Erythroblast (primary cell): ENCODE measurements around the gene MAGOHB.

Source experiments
- GATA1 ChIP-seq: IDR thresholded peaks from 2 replicates; pipeline ENCODE4 v1.6.1; 2011; ENCODE audit warnings: low read depth, mild to moderate bottlenecking, control low read depth, low read length, moderate library complexity
- POLR2A ChIP-seq: IDR thresholded peaks from 2 replicates; pipeline ENCODE4 v1.6.1; 2011; ENCODE audit warnings: mild to moderate bottlenecking, low read length

DNA sequence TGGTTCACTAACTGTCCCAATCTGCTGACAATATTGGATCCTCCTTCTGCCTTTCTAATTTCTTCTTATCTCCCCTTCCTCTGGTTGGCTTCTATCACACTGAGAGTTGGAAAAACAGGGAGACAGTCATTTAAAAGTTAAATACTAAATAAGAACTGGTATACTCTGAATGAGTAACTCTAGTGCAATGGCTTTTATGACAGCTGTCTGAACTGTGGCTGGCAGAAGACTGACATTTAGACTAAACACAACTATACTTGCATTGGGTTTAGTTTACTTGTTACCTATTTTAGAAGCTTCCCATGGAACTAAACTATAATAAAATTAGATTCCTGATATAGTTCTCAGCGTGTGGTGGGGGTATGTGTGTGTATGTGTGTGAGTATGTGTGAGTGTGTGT lies 7.9 kb upstream of the MAGOHB start:
- TF ChIP-seq POLR2A (no peak), GATA1 (no peak)
